Measurements from ENCODE around the gene MRPL49. TPM values are rescaled to one million over a fixed set of nuclear protein-coding genes. Genes with fewer than 3 reads are reported as not detected.
A peak's percentile ranks its signal among the peaks of the same experiment; 100 is the strongest.

Gene MRPL49
- total and polyA plus RNA-seq, 2 of the 13 experiments (the other 11 are each of a cell fraction or from before 2014, with no cell fraction given), result 39.2 to 53.3 TPM

GRCh38 chr11:65134240-65134951 lies 12.3 kb downstream of the MRPL49 start, which contains the start of gene SYVN1 (continued):
- TF ChIP-seq NCOR1 (IDR thresholded peaks at IDR 0.05; ENCODE audit: borderline replicate concordance, low read length) (peak; percentile 48; the same call in 1 of the 2 replicates), TBX3 (IDR thresholded peaks at IDR 0.05; ENCODE audit: borderline replicate concordance) (peak; percentile 41; the same call in 1 of the 2 replicates), MIER3 (CRISPR knock-in tag; IDR thresholded peaks at IDR 0.05; ENCODE audit: borderline replicate concordance) (peak; percentile 16; the same call in 1 of the 2 replicates), AGO2 (optimal IDR thresholded peaks at IDR 0.05; ENCODE audit: low read depth, low read length) (peak; percentile 73), PHF8 (CRISPR knock-in tag; IDR thresholded peaks at IDR 0.05) (peak; percentile 90), ZNF556 (CRISPR knock-in tag; IDR thresholded peaks at IDR 0.05; ENCODE audit: borderline replicate concordance) (peak; percentile 75; the same call in 1 of the 2 replicates), ZNF274 (CRISPR knock-in tag; IDR thresholded peaks at IDR 0.05) (peak; percentile 91), POLR2A (IDR thresholded peaks at IDR 0.05; ENCODE audit: insufficient read depth in 1 of 2, low read depth in 2 of 2, low read length in 2 of 2) (peak; percentile 74 to 94; a peak in 3 of 4 replicates), ARID3A (IDR thresholded peaks at IDR 0.05; ENCODE audit: low read depth, low read length) (0 out of 2 replicates have a peak, but pooled peaks have one; percentile 50), ZNF562 (CRISPR knock-in tag; IDR thresholded peaks at IDR 0.05; ENCODE audit: borderline replicate concordance) (no peak), ZBTB3 (CRISPR knock-in tag; IDR thresholded peaks at IDR 0.05; ENCODE audit: borderline replicate concordance, low read depth) (no peak; the same call in 1 of the 2 replicates), HNF4G (IDR thresholded peaks at IDR 0.05; ENCODE audit: borderline replicate concordance, low read depth, low read length) (no peak), HNF4G (CRISPR knock-in tag; IDR thresholded peaks at IDR 0.05; ENCODE audit: borderline replicate concordance, low read depth) (0 out of 2 replicates have a peak, but pooled peaks have one; percentile 17), SMAD1 (CRISPR knock-in tag; IDR thresholded peaks at IDR 0.05; ENCODE audit: borderline replicate concordance, low read depth) (no peak), NFE2L2 (IDR thresholded peaks at IDR 0.05; ENCODE audit: low read length) (no peak), NFYC (CRISPR knock-in tag; IDR thresholded peaks at IDR 0.05) (no peak), ZNF260 (CRISPR knock-in tag; IDR thresholded peaks at IDR 0.05; ENCODE audit: borderline replicate concordance, low read depth) (no peak), ZNF160 (CRISPR knock-in tag; IDR thresholded peaks at IDR 0.05) (peak; percentile 67; the same call in 1 of the 2 replicates), ZBTB33 (CRISPR knock-in tag; IDR thresholded peaks at IDR 0.05) (peak; percentile 22; the same call in 1 of the 2 replicates), ZSCAN12 (CRISPR knock-in tag; IDR thresholded peaks at IDR 0.05) (no peak), U2AF1 (optimal IDR thresholded peaks at IDR 0.05; ENCODE audit: low read depth, low read length) (no peak), ZNF496 (CRISPR knock-in tag; IDR thresholded peaks at IDR 0.05; ENCODE audit: insufficient replicate concordance) (no peak), ZBTB8A (CRISPR knock-in tag; IDR thresholded peaks at IDR 0.05; ENCODE audit: borderline replicate concordance, low read depth) (no peak), KAT2B (IDR thresholded peaks at IDR 0.05; ENCODE audit: borderline replicate concordance, low read depth, low read length) (no peak), ZFP1 (CRISPR knock-in tag; IDR thresholded peaks at IDR 0.05) (0 out of 2 replicates have a peak, but pooled peaks have one; percentile 43)
- TF ChIP-seq, protein P1, sequence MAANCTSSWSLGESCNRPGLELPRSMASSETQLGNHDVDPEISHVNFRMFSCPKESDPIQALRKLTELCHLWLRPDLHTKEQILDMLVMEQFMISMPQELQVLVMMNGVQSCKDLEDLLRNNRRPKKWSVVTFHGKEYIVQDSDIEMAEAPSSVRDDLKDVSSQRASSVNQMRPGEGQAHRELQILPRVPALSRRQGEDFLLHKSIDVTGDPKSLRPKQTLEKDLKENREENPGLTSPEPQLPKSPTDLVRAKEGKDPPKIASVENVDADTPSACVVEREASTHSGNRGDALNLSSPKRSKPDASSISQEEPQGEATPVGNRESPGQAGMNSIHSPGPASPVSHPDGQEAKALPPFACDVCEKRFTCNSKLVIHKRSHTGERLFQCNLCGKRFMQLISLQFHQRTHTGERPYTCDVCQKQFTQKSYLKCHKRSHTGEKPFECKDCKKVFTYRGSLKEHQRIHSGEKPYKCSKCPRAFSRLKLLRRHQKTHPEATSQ (CRISPR knock-in tag; IDR thresholded peaks at IDR 0.05; ENCODE audit: borderline replicate concordance), result no peak

All from HepG2 (cell line).